Neural cell (in vitro differentiated cells): Measurements from ENCODE around the gene C21orf58. TPM values are rescaled to one million over a fixed set of nuclear protein-coding genes. Genes with fewer than 3 reads are reported as not detected.

Experiments used
- H2AFZ ChIP-seq: fragments of 200-600, 300-800 bp; sonication (generic), shearing (Covaris generic); 2 replicates; pipeline ENCODE4 v1.6.0; 2014; ENCODE audit warnings: low read depth, mild to moderate bottlenecking, antibody characterized with exemption, low read length, moderate library complexity
- H3F3A ChIP-seq: fragments of 200-600 bp; shearing (Covaris generic); 2 replicates; pipeline ENCODE4 v1.6.1; 2016; ENCODE audit warnings: mild to moderate bottlenecking, moderate library complexity, mixed read lengths, antibody characterized with exemption, low read length; ENCODE audit not compliant: insufficient read depth, poor library complexity, severe bottlenecking
- H3K27ac ChIP-seq: fragments of 200-600, 300-800 bp; sonication (generic), shearing (Covaris generic); 2 replicates; pipeline ENCODE4 v1.5.1; 2014; ENCODE audit warnings: mild to moderate bottlenecking, low read length, moderate library complexity
- H3K27me3 ChIP-seq: fragments of 300-800, 200-600 bp; sonication (generic), shearing (Covaris generic); 2 replicates; pipeline ENCODE4 v1.6.0; 2014; ENCODE audit warnings: mild to moderate bottlenecking, low read depth, low read length, moderate library complexity; ENCODE audit not compliant: insufficient read depth
- H3K36me3 ChIP-seq: fragments of 300-800, 200-600 bp; sonication (generic), shearing (Covaris generic); 2 replicates; pipeline ENCODE4 v1.5.1; 2014; ENCODE audit warnings: mild to moderate bottlenecking, antibody characterized with exemption, low read length, moderate library complexity; ENCODE audit not compliant: insufficient read depth
- H3K4me2 ChIP-seq: fragments of 300-800, 200-600 bp; sonication (generic), shearing (Covaris generic); 2 replicates; pipeline ENCODE4 v1.6.0; 2014; ENCODE audit warnings: mild to moderate bottlenecking, low read length
- H3K4me3 ChIP-seq: fragments of 300-800, 200-600 bp; sonication (generic), shearing (Covaris generic); 2 replicates; pipeline ENCODE4 v1.5.1; 2014; ENCODE audit warnings: mild to moderate bottlenecking, low read length, moderate library complexity
- H3K79me2 ChIP-seq: fragments of 200-600 bp; shearing (Covaris generic); replicated peaks from 2 replicates; pipeline ENCODE4 v1.6.0; 2014; ENCODE audit warnings: mild to moderate bottlenecking, low read length, moderate library complexity; ENCODE audit not compliant: insufficient read depth
- H3K9ac ChIP-seq: fragments of 300-800, 200-600 bp; sonication (generic), shearing (Covaris generic); 2 replicates; pipeline ENCODE4 v1.6.1; 2016; ENCODE audit warnings: mild to moderate bottlenecking, low read length, mixed read lengths
- H3K9me2 ChIP-seq: fragments of 200-600 bp; shearing (Covaris generic); 2 replicates; pipeline ENCODE4 v1.6.1; 2016; ENCODE audit warnings: mild to moderate bottlenecking, low read length, mixed read lengths; ENCODE audit not compliant: insufficient read depth
- H3K9me3 ChIP-seq: fragments of 200-600, 300-800 bp; sonication (generic), shearing (Covaris generic); 2 replicates; pipeline ENCODE4 v1.6.1; 2016; ENCODE audit warnings: mild to moderate bottlenecking, mixed run types, low read length, moderate library complexity, mixed read lengths
- H4K20me1 ChIP-seq: fragments of 200-600 bp; shearing (Covaris generic); 2 replicates; pipeline ENCODE4 v1.6.1; 2016; ENCODE audit warnings: mild to moderate bottlenecking, mixed run types; ENCODE audit not compliant: insufficient read depth
- EP300 ChIP-seq: fragments of 450-650 bp; conservative IDR thresholded peaks from 2 replicates; pipeline ENCODE4 v1.6.1; 2014; ENCODE audit warnings: antibody characterized with exemption, mild to moderate bottlenecking, moderate library complexity; ENCODE audit not compliant: poor library complexity, severe bottlenecking
- EZH2 ChIP-seq: fragments of 200-600, 300-800 bp; shearing (Covaris generic), sonication (generic); IDR thresholded peaks from 2 replicates; pipeline ENCODE4 v1.6.1; 2014; ENCODE audit warnings: antibody characterized with exemption, low read length, borderline replicate concordance, mild to moderate bottlenecking; ENCODE audit not compliant: insufficient read depth, poor library complexity, severe bottlenecking
- MXI1 ChIP-seq: fragments of 450-650 bp; conservative IDR thresholded peaks from 2 replicates; pipeline ENCODE4 v1.6.1; 2014; ENCODE audit warnings: antibody characterized with exemption, mild to moderate bottlenecking; ENCODE audit not compliant: poor library complexity, severe bottlenecking
- POLR2AphosphoS5 ChIP-seq: IDR thresholded peaks from 2 replicates; pipeline ENCODE4 v1.6.1; 2012
- RAD21 ChIP-seq: fragments of 450-650 bp; conservative IDR thresholded peaks from 2 replicates; pipeline ENCODE4 v1.6.1; 2014; ENCODE audit warnings: antibody characterized with exemption, mild to moderate bottlenecking, moderate library complexity
- REST ChIP-seq: IDR thresholded peaks from 2 replicates; pipeline ENCODE4 v1.6.1; 2012; ENCODE audit warnings: borderline replicate concordance
- SMC3 ChIP-seq: fragments of 450-650 bp; conservative IDR thresholded peaks from 2 replicates; pipeline ENCODE4 v1.6.1; 2014; ENCODE audit warnings: antibody characterized with exemption, mild to moderate bottlenecking, moderate library complexity; ENCODE audit not compliant: poor library complexity
- TAF1 ChIP-seq: IDR thresholded peaks from 2 replicates; pipeline ENCODE4 v1.6.1; 2012; ENCODE audit warnings: low read depth
- polyA plus RNA-seq: library from polyadenylated mRNA; depleted of rRNA; stranded (reverse); fragments of >200 nt; gene quantifications from 2 replicates; pipeline ENCODE4 v1.2.3, GENCODE V29; 2014
- TF ChIP-seq, protein P1 (sequence below): fragments of 450-650 bp; IDR thresholded peaks from 2 replicates; pipeline ENCODE4 v1.5.1; 2014; ENCODE audit warnings: antibody characterized with exemption, mild to moderate bottlenecking, moderate library complexity; ENCODE audit not compliant: poor library complexity, severe bottlenecking

C21orf58 gene
- polyA plus RNA-seq, 1 donor from 2014 or later = 3.0 TPM

DNA sequence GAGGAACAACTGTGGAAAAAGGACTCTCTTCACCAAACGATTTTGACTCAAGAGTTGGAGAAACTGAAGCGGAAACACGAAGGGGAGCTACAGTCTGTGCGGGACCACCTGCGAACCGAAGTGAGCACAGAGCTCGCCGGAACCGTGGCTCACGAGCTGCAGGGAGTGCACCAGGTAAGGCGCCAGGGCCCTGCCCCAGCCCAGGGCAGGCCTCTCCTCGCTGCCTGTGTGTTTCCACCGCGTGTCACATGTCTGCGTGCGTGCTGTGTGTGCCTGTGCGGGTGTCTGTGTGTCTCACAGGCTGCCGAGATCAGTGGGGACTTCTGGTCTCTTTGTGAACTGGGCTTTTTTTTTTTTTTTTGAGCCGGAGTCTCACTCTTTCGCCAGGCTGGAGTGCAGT lies 43.3 kb upstream of the C21orf58 start:
- Histone ChIP-seq H2AFZ (no peak overlapping the region), H3F3A (no peaks in the 10 kb centered on the region), H3K36me3 (peaks cover 5% of the 10 kb centered on the region), H3K4me3 (no peak overlapping the region), H3K9ac (no peak overlapping the region), H3K4me2 (no peak overlapping the region), H3K27me3 (no peaks in the 10 kb centered on the region), H3K27ac (no peak overlapping the region), H3K9me3 (no peaks in the 10 kb centered on the region), H3K79me2 (no peaks in the 10 kb centered on the region), H4K20me1 (no peaks in the 10 kb centered on the region), H3K9me2 (no peaks in the 10 kb centered on the region)
- TF ChIP-seq RAD21 (no peak), POLR2AphosphoS5 (no peak)
- TF ChIP-seq, protein P1, sequence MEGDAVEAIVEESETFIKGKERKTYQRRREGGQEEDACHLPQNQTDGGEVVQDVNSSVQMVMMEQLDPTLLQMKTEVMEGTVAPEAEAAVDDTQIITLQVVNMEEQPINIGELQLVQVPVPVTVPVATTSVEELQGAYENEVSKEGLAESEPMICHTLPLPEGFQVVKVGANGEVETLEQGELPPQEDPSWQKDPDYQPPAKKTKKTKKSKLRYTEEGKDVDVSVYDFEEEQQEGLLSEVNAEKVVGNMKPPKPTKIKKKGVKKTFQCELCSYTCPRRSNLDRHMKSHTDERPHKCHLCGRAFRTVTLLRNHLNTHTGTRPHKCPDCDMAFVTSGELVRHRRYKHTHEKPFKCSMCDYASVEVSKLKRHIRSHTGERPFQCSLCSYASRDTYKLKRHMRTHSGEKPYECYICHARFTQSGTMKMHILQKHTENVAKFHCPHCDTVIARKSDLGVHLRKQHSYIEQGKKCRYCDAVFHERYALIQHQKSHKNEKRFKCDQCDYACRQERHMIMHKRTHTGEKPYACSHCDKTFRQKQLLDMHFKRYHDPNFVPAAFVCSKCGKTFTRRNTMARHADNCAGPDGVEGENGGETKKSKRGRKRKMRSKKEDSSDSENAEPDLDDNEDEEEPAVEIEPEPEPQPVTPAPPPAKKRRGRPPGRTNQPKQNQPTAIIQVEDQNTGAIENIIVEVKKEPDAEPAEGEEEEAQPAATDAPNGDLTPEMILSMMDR = no peak

DNA sequence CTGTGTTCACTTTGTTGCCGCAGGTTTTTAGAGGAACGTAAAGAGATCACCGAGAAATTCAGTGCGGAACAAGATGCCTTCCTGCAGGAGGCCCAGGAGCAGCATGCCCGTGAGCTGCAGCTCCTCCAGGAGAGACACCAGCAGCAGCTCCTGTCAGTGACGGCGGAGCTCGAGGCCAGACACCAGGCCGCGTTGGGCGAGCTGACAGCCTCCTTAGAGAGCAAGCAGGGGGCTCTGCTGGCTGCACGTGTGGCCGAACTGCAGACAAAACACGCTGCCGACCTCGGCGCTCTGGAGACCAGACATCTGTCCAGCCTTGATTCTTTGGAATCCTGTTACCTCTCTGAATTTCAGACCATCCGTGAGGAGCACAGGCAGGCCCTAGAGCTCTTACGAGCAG lies 42.9 kb upstream of the C21orf58 start:
- H3K27ac ChIP-seq = no peak overlapping the region
- H4K20me1 ChIP-seq = no peaks in the 10 kb centered on the region
- no peak overlapping the region for H2AFZ ChIP-seq
- no peaks in the 10 kb centered on the region for H3K79me2 ChIP-seq
- H3F3A ChIP-seq = no peaks in the 10 kb centered on the region
- H3K9me2 ChIP-seq = no peaks in the 10 kb centered on the region
- no peak overlapping the region for H3K9ac ChIP-seq
- TF ChIP-seq MXI1 = no peak
- no peak for TF ChIP-seq EP300
- no peak for TF ChIP-seq TAF1
- TF ChIP-seq, protein P1 = no peak
- no peak for TF ChIP-seq REST
- no peak for TF ChIP-seq SMC3
- TF ChIP-seq EZH2 = no peak
- no peak for TF ChIP-seq RAD21
- TF ChIP-seq POLR2AphosphoS5 = no peak
- H3K9me3 ChIP-seq = no peaks in the 10 kb centered on the region
- H3K27me3 ChIP-seq = no peaks in the 10 kb centered on the region
- H3K36me3 ChIP-seq = peaks cover 1% of the 10 kb centered on the region
- no peak overlapping the region for H3K4me3 ChIP-seq
- H3K4me2 ChIP-seq = no peak overlapping the region
